Femur (tissue), 1 donor: Measurements from ENCODE around the gene CFAP77.
A peak's percentile ranks its signal among the peaks of the same experiment; 100 is the strongest.

Experiments
- DNase-seq: peaks from one replicate; pipeline ENCODE4 v3.0.0-alpha.2; 2017

CFAP77 gene

GRCh38 chr9:132497731-132498130, 87.7 kb downstream of the CFAP77 start:
- DNase-seq, result no peak

DNA sequence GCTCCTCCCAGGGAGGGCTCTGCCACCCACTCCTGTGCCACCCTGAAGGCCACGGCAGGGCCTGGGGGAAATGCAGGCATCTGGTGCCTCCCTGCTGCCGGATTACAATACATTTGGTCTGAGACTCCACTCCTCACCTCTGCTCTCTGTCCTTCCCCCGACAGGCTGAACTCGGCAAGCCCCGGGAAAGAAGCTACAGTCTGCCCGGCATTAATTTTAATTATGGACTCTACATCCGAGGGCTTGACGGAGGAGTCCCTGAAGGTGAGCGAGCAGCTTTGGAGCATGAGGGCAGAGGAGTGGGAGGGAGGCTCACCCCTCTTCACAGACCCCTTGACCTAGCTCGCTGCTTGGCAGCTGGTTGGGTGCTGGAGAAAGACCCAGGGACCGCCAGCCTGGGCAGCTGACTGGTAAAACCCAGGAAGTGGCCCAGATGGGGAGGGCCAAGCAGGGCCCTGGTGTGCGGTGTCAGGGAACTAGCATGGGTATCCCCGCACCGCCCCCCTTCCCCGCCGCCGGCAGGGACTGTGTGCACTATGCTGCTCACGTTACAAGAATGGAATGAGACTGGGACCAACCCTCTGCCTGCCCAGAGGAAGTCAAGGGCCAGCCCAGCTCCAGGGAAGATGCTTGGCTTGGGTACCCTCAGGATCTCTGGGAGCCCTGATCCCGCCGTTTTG, 88.7 kb downstream of the CFAP77 start:
- no peak for DNase-seq

DNA sequence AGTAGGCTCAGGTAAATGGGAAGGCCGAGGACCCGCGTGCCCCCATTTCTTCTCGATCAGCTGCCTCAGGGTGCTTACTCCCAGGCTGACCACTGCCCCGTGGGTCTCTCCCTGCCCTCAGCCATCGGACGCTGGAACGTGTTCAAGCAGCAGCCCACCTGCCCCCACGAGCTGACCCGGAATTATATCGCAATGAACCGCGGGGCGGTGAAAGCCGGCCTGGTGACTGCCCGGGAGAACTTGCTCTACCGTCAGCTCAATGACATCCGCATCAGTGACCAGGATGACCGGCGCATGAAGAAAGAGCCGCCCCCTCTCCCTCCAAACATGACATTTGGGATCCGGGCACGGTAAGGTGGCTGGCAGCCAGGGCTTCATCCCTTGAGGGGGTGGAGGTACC, 89.2 kb downstream of the CFAP77 start:
- DNase-seq, result no peak

DNA sequence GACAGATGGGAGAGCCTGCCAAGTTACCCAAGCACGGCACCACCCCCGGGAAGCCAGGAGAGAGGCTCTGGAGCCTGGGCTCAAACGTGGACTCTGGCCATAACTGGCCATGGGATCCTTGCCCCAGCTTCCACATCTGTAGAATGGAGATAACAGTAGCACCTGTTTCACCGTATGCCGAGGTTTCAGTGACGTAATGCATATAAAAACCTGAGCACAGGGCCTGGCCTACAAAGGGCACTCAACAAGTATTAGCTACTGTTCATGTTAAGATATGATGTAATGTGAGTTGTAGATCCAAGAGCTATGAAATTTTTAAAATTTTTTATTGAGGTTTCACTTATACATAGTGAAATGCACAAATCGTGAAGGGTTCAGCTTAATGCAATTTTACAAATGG, 90.2 kb downstream of the CFAP77 start:
- no peak for DNase-seq

- no peak for DNase-seq
These were observed 92.5 kb downstream of the CFAP77 start for GRCh38 chr9:132502480-132502879.

GRCh38 chr9:132503116-132503515, 93.1 kb downstream of the CFAP77 start:
- no peak for DNase-seq

- no peak for DNase-seq
These were observed 94.5 kb downstream of the CFAP77 start for GRCh38 chr9:132504488-132504887.

GRCh38 chr9:132505991-132506655, 96.1 kb downstream of the CFAP77 start:
- DNase-seq, result no peak

GRCh38 chr9:132506977-132507669, 97.1 kb downstream of the CFAP77 start:
- no peak for DNase-seq

GRCh38 chr9:132507670-132508469, 97.9 kb downstream of the CFAP77 start:
- peak; percentile 78 for DNase-seq

DNA sequence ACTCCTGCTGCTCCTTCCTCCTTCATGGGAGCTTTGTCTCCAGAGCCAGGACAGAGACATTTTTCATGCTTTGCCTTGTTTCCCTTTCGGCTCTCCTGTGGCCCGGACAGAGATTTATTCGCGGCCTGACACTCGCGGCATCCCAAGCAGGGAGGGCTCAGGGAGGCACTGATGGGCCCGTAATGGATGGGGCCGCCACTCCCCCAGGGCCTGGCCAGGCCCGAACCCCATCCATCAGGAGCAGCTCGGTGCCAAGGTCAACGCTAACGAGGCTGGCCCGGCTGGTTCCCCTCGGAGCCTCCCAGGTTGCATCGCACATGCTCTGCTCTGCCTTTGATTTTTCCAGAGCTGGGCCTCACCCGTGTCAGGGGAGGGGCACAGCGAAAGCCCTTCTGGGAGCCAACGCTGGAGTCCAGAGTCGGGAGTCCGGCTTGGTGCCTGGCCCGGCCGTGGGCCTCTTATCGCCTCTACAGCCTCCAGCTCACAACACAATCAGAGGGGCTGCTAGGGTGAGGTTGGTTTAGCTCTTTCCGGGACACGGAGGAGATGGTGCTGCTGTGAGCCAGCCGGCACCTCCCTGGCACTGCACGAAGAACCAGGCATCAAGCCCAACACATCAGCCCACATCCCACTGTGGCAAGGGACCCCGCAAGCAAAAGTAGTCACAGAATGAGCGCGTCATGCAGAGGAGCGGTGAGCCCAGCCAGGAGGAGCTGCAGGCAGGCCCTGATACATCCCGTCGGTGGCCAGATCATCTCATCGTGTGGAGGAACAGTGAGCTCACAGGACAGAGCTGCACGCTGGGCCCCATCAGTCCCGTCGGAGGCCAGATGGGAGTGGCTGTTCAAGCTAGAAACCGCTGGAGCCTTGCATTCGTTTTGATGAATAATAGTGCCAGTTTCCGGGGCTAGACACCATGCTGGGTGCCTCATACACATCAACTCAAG, 100.2 kb downstream of the CFAP77 start:
- no peak for DNase-seq

DNA sequence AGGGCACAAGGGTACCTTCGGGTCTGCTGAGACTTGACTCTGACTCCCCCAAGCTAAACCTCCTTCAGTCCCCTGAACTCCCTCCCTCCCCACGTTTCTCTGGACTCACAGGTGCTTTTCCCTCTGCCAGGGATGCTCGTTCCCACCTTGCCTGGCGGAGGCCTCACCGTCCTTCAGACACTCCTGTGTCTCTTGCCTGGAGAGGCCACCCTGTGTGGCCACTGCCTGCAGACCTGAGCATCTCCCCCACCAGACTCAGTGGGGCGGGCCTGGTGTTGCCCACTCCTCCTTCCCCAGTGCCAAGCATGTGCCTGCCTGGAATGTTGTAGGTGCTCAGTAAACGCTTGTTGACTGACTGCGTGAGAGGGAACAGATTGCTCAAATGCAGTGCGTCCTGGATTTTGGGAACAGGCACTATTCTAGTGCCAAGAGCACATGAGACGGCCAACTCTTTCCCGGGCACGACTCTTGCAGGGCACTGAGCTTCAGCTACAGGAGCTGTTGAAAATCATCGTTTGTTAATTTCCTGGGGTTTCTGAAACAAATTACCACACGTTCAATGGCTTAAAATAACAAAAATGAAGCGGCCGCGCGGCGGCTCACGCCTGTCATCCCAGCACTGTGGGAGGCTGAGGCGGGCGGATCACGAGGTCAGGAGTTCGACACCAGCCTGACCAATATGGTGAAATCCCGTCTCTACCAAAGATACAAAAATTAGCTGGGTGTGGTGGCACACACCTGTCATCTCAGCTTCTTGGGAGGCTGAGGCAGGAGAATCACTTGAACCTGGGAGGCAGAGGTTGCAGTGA, 101.4 kb downstream of the CFAP77 start:
- DNase-seq, result no peak

- DNase-seq, result no peak
These were observed 103.4 kb downstream of the CFAP77 start for GRCh38 chr9:132513416-132513815.

DNA sequence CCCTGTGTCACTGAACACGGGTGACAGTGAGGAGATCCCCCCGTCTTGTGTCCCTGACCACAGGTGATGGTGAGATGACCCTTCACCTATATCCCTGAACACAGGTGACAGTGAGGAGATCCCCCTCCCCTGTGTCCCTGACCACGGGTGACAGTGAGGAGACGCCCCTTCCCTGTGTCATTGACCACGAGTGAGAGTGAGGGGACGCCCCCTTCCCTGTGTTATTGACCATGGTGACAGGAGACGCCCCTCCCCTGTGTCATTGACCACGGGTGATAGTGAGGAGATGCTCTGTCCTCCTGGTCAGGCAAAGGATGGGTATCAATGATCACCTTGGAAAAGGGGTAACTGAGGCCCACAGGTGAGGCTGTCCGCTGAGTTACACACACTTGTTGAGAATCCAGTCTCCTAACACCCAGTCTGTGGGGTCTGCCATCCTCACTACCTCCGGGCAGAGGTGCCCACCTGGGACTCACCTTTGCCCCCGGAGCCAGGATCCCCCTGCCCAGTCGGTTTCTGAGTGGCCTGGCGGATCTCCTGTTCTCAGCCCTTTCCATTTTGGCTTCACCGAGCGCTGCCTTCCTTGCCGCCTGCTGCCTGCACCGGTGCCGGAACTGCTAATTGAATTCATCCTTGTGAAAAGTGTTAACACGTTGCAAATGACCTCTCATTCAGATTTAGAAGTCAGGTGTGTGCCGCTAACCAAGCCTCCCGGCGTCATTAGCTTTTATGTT, 104.2 kb downstream of the CFAP77 start:
- DNase-seq, result no peak

GRCh38 chr9:132514821-132515220, 104.8 kb downstream of the CFAP77 start:
- DNase-seq, result no peak

- DNase-seq, result no peak
These were observed 106.3 kb downstream of the CFAP77 start for GRCh38 chr9:132516301-132516700.

GRCh38 chr9:132516911-132517310, 106.9 kb downstream of the CFAP77 start:
- no peak for DNase-seq

DNA sequence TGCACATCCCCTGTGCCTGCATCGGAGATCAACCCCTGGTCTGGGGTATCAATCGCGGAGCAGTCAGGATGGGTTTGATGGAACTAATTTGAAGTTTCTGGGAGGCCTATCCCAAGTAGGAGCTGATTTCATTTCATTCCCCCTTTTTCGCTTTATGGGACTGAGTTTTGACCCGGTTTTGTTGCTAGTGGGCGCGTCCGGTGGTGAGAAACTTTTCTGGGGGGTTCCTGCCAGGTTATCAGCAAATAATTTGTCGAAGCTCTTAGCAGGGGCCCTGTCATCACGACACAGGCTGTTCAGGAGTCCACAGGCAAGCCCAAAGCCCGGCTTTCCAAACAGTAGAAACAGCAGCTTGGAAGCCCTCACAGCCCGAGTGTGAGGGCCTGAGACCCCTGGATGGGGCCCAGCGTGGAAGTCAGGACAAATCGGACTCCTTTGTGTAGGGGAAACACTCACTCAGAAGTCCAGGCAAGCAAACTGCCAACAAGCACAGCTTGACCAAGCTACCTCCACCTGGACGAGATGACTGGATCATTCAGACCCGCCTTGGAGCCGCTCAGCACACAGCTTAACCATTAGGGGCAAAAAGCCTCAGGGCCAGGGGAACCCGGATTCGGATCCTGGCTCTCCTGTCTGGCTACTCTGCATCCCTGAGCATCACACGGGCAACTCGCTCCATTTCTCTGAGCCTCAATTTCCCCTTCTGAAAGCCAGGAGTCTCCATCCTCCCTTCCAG, 108.0 kb downstream of the CFAP77 start:
- DNase-seq, result no peak

- DNase-seq, result no peak
These were observed 108.6 kb downstream of the CFAP77 start for GRCh38 chr9:132518626-132519025.

DNA sequence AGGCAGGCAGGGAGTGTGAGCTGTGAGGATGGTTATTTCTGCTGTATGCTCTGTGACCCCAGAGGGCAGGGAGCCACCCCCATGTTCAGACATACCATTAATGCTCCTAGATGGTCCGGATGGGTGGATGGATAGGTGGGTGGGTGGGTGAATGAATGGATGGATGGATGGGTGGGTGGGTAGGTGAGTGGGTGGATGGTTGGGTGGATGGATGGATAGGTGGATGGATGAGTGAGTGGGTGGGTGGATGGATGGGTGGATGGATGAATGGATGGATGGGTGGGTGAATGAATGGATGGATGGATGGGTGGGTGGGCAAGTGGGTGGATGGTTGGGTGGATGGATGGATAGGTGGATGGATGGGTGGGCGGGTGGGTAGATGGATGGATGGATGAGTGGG, 109.0 kb downstream of the CFAP77 start:
- DNase-seq, result no peak
